DOHH2 (cell line): Measurements from ENCODE around the gene CACNA2D2.

Source experiments
- CTCF ChIP-seq: fragments of 200-600 bp; sonication (generic); IDR thresholded peaks from one replicate; pipeline ENCODE4 v1.5.1; 2014; ENCODE audit warnings: antibody characterized with exemption, mild to moderate bottlenecking, low read depth, low read length; ENCODE audit not compliant: poor library complexity, severe bottlenecking
- EZH2phosphoT487 ChIP-seq: fragments of 200-600 bp; sonication (generic); IDR thresholded peaks from 2 replicates; pipeline ENCODE4 v1.6.1; 2017; ENCODE audit warnings: borderline replicate concordance, mild to moderate bottlenecking, antibody characterized with exemption, low read length, moderate library complexity, mixed read lengths

- TF ChIP-seq CTCF (no peak), EZH2phosphoT487 (no peak)
Observed at GRCh38 chr3:50345008-50345407, 158.4 kb downstream of the CACNA2D2 start.
